ENCODE data around the gene CCDC170.

GRCh38 chr6:151497905-151498304, 4.1 kb downstream of the CCDC170 start:
- TF ChIP-seq CTCF (IDR thresholded peaks at IDR 0.05; ENCODE audit: borderline replicate concordance, extremely low read depth, low read length, poor library complexity, severe bottlenecking) (no peak), EZH2 (IDR thresholded peaks at IDR 0.05; ENCODE audit: borderline replicate concordance, low read depth, low read length, severe bottlenecking) (no peak)
